ENCODE data around the gene EIF4E2.

Gene EIF4E2

DNA sequence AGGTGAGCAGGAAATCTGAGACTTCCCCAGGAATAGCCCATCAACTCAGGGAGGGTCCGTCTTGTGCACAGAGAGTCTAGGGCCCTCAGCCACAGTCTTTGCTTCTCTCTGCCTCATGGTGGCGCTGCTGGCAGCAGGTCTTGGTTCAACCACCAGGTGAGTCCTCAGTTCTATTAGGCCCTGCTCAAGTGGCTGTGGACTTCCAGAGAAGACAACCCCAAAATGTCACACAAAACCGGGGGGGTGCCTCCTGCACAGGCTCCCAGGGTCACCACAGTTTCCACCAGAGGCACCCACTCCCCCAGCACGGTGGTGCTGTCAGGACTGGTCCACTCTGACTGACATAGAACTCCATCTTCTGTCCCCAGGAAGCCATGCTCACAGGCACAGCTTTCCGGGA, 13.4 kb upstream of the EIF4E2 start:
- no peak for DNase-seq (ENCODE audit: low read depth in 3 of 3)

DNA sequence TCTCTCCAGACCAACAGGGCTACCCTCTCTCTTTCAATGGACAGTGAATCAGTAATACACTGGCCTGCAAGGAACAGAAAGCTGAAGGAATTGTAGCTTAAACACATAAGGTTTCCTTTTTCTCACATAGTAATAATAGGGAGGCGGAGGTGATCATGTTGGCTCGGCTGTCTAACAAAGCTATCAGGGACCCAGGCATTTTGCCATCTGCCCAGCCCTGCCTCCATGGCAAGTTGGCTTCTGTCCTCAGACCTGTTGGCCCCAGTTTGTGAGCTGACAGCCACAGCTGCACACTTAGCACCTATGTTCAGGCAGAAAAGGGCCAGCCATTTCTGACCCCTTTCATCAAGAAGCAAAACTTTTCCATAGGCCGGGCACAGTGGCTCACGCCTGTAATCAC, 13.0 kb upstream of the EIF4E2 start:
- no peak for DNase-seq (ENCODE audit: low read depth in 3 of 3)

DNA sequence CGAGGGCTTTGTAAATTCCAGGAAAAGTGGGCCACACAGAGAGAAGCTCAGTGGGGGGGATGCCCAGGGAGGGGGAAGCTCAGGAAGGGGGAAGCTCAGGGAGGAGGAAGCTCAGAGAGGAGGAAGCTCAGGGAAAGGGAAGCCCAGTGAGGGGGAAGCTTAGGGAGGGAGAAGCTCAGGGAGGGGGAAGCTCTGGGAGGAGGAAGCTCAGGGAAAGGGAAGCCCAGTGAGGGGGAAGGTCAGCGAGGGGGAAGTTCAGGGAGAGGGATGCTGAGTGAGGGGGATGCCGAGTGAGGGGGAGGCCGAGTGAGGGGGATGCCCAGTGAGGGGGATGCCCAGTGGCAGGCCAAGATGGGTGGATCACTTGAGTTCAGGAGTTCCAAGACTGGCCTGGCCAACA, 11.8 kb upstream of the EIF4E2 start:
- no peak for DNase-seq (ENCODE audit: low read depth in 3 of 3)

DNA sequence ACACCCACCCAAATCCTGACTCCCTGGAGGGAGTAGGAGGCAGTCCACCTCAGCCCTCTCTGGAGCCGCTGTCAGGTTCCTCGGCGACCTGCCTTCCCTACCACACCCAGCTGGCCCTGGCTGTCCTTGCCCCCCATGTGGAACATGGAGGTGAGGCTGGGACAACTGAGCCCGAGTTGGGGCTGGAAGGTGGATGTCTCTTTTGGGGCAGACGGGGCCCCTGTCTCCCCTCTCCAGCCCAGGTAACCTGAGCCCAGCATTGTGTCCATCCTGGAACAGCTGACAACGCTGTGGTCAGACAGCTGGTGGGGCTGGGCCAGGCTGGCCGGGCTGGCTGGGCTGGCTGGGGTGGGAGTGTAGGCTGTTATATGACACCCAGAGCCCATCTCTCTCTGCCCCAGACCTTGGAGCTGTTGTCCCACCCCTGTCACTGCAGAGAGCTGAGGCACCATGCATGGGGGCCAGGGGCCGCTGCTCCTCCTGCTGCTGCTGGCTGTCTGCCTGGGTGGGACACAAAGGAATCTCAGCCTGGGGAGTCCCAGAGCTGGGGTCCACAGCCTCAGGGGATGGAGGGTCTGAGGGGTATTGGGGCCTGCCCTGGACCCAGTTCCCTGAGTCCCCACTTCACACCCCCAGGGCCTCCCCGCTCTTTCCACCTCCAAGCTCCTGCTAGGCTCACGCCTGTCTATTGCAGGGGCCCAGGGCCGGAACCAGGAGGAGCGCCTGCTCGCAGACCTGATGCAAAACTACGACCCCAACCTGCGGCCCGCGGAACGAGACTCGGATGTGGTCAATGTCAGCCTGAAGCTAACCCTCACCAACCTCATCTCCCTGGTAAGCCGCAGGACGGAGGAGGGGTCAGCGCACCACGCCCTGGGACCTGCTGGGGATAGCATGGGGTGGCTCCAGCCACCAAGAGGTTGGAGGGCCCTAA, 10.9 kb upstream of the EIF4E2 start, which contains the start of gene CHRNG:
CHRNG (plus strand) TSS at position 395 of the 934 bp plus-strand sequence; CDS start at position 451, 56 bp downstream.
- no peak for DNase-seq (ENCODE audit: low read depth in 3 of 3)

DNA sequence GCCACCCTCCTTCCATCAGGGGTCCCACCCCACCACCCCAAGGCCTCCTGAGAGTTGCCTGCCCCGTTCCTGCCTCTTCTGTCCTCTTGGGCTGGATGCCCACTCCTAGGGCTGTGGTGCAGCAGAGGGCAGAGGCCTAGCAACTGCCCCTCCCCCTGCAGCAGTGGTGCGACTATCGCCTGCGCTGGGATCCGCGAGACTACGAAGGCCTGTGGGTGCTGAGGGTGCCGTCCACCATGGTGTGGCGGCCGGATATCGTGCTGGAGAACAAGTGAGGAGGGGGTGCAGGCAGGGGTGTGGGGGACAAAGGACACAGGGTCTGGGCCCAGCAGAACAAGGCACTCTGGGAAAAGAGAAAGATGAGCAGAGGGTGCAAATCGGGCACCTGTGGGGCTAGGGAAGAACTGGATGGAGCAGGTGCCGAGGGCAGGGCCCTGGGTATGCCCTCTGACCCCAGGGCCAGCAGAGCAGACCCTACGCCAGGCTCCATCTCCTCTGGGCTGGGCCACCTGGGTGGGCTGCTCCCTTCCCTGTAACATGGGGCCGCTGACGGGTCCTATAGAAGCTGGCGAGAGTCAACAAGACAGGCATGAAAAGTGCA, 9.9 kb upstream of the EIF4E2 start:
- no peak for DNase-seq (ENCODE audit: low read depth in 3 of 3)

DNA sequence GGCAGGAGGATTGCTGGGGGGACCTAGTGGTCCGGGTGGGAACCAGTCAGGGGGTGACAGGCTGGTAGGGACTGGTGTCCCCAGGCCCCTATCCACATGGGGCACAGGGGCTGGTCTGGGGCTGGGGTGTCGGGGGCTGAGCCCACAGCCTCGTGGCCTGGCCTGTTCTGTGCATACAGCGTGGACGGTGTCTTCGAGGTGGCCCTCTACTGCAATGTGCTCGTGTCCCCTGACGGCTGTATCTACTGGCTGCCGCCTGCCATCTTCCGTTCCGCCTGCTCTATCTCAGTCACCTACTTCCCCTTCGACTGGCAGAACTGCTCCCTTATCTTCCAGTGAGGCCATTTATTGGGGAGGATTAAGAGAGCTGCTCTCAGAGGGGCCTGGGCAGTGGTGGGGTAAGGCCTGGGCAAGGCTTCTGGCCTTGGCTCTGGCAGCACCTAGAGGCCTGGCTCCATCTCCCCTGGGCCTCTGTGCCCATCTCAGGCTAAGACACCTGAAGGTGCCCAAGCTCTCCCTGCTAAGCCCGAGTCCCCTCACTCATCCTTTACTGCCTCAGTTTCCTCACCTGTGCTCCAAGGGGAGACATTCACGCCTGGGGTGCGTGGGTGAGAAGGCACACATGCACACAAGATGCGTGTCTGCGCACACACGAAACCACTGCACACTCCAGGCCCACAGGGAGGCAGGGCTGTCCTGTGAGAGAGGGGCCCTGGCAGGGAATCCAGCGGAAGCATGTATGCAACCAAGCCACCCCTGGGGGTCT, 9.1 kb upstream of the EIF4E2 start:
- DNase-seq (ENCODE audit: low read depth in 3 of 3) = no peak

DNA sequence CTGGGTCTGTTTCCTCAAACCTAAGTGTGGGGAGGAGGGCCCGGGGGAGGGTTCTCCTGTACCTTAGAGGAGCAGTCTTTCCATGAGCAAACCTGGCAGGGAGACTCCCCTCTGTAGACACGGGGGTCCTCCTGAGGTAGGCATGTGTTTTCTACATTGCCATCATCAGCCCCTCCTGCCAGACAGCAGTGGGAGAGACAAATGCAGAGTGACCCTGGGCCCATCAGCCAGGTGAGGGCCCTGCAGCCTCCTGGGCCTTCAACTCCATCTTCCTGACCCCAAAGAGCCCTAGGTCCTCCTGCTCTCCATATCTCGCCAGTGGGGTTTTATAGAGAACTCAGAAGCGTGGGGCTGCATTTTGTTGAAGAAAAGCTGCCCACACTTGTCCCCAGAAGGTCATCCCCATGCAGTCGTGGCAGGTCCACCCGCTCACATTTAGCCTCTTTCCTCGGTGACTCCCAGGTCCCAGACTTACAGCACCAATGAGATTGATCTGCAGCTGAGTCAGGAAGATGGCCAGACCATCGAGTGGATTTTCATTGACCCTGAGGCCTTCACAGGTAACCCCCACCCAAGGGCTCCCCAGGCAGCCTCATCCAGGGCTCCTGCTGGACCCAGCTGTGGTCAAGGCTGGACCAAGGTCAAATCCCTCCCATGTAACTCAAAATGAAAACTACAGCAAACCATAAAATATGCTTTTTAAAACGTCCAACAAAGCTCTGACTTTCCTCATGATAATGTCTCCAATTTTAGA, 8.4 kb upstream of the EIF4E2 start:
- DNase-seq (ENCODE audit: low read depth in 3 of 3) = no peak

DNA sequence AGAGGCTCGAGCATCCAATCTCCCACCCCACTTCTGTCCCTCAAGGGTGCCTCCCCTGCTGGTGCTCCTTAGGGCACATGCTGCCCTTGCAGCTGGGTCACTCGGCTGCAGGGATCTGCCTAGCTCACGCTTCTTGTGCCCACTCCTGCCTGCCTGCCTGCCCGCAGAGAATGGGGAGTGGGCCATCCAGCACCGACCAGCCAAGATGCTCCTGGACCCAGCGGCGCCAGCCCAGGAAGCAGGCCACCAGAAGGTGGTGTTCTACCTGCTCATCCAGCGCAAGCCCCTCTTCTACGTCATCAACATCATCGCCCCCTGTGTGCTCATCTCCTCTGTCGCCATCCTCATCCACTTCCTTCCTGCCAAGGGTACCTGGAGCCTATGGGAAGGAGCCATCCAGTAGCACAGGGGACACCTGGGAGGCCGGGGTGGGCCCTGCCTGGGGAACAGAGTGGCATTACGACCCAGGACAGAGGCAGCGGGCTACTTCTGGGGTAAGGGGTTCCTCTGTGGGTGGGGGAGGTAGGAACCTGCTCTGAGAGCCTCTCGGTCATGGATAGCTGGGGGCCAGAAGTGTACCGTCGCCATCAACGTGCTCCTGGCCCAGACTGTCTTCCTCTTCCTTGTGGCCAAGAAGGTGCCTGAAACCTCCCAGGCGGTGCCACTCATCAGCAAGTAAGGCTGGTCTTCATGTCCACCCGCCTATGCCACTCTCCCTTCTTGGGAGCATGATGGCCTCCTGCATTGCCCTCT, 7.6 kb upstream of the EIF4E2 start:
- DNase-seq (ENCODE audit: low read depth in 3 of 3) = no peak

DNA sequence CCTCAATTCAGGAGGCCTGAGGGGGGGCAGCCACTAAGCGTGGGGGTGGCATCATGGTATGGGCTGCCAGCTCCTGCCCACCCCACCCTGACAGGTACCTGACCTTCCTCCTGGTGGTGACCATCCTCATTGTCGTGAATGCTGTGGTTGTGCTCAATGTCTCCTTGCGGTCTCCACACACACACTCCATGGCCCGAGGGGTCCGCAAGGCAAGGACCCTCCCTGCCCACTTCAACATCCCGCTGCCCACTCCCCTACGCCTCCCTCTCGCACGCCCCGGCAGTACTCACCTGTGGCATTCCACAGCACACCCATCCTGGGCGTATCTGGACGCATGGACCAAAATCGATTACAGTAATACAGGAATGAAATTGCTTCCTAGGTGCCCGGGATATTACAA, 7.0 kb upstream of the EIF4E2 start:
- DNase-seq (ENCODE audit: low read depth in 3 of 3) = no peak

DNA sequence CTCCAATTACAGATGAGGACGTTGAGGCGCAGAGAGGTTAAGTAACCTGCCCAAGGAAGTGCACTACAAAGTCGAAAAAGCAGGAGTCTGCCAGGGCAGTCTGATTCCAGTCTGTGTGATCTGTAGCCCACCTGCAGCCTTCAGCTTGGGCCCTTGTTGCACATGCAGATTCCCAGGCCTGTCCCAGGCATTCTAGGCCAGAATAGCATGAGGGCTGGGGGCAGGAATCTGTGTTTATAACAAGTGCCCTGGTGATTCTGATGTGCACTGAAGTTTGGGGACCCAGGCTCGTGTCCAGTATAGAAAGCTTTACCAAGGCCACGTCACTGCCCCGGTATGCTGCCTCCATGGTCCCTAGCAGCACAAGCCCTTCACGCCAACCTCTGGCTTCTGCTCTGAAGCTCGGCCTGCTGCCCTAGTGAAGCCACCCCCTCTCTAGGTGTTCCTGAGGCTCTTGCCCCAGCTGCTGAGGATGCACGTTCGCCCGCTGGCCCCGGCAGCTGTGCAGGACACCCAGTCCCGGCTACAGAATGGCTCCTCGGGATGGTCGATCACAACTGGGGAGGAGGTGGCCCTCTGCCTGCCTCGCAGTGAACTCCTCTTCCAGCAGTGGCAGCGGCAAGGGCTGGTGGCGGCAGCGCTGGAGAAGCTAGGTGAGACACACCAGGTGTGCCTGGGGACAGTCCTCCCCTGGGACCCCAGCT, 6.4 kb upstream of the EIF4E2 start:
- DNase-seq (ENCODE audit: low read depth in 3 of 3) = no peak

DNA sequence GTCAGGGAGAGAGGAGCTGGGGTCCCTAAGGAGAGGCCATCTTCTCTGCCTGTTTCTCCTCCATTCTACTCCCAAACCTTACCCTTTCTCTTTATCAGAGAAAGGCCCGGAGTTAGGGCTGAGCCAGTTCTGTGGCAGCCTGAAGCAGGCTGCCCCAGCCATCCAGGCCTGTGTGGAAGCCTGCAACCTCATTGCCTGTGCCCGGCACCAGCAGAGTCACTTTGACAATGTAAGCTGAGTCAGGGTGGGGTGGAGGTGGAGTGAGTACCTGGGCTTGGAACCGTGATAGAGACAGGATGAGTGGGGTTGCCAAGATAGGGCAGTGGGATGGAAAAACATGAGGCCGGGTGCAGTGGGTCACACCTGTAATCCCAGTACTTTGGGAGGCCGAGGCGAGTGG, 5.8 kb upstream of the EIF4E2 start:
- DNase-seq (ENCODE audit: low read depth in 3 of 3) = no peak

DNA sequence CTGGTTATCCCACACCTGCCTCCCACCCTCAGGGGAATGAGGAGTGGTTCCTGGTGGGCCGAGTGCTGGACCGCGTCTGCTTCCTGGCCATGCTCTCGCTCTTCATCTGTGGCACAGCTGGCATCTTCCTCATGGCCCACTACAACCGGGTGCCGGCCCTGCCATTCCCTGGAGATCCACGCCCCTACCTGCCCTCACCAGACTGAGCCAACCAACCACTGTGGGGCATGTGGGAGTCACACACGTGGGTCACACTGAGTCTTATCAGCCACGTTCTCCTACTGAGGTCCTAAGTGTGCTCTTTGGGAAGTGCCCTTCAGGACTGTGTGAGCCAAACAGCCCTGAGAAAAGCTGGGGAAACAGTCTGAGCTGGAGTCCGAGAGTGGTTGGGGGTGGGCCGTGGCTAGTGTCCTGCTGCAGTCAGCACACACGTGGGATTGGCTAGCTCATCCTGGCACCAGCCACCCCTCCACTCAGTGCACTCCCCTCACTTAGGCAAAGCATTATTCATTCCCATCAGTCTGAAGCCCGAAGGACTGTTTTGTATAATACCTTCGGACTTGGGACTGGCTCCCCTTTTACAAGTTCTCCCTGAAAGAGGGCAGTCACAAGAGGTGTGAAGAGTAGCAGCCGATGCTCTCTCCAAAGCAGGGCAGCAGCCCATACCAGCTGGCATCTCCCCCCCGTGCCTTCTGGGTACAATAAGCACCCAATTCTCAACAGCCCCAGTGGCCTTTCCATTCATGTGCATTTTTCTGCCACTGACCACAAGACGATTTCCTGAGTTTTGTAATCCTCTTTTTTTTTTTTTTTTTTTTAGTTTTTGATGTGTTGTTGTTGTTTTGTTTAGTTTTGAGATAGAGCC, 4.7 kb upstream of the EIF4E2 start:
- no peak for DNase-seq (ENCODE audit: low read depth in 3 of 3)

DNA sequence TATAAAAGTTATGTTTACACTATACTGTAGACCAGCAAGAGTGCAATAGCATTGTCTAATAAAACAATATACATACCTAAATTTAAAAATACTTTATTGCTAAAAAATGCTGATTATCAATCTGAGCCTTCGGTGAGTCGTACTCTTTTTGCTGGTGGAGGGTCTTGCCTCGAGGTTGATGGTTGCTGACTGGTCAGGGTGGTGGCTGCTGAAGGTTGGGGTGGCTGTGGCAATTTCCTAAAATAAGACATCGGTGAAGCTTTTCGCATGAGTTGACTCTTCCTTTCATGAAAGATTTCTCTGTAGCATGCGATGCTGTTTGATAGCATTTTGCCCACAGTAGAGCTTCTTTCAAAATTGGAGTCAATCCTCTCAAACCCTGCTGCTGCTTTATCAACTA, 2.5 kb upstream of the EIF4E2 start:
- no peak for DNase-seq (ENCODE audit: low read depth in 3 of 3)

DNA sequence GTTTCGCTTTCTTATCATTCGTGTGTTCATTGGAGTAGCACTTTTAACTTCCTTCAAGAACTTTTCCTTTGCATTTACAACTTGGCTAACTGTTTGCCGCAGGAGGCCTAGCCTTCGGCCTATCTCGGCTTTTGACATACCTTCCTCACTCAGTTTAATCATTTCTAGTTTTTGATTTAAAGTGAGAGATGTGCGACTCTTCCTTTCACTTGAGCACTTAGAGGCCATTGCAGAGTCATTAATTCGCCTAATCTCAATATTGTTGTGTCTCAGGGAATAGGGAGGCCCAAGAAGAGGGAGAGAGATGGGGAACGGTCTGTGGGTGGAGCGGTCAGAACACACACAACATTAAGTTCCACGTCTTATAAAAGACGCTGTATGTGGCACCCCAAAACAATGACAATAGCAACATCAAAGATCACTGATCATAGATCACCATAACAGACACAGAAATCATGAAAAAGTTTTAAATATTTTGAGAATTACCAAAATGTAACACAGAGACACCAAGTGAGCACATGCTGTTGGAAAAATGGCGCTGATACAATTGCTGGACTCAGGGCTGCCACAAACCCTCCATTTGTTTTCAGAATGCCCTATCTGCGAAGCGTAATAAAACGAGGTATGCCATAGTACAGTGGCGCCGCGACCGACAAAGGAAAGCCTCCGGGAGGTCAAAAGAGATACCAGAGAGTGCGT, 685 bp upstream of the EIF4E2 start:
- DNase-seq (ENCODE audit: low read depth in 3 of 3) = no peak

DNA sequence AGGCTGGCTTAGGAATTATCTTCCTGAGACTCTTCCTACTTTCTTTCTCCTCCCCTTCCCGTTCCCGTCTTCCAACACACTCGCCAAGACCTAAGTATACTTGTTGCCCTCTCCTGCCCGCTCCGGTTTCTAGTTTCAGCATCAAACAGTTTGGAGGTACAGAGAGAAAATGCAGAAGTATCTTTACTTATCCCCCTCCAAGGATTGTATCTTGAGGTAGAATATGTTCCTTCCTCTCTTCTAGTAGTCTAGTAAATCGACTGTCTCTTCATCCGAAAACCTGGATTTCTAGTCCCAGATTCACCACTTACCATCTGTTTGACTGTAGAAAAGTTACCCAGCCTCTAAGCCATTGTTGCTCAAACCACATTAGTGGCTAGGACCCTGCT, 755 bp downstream of the EIF4E2 start:
- DNase-seq (ENCODE audit: low read depth in 3 of 3) = no peak

DNA sequence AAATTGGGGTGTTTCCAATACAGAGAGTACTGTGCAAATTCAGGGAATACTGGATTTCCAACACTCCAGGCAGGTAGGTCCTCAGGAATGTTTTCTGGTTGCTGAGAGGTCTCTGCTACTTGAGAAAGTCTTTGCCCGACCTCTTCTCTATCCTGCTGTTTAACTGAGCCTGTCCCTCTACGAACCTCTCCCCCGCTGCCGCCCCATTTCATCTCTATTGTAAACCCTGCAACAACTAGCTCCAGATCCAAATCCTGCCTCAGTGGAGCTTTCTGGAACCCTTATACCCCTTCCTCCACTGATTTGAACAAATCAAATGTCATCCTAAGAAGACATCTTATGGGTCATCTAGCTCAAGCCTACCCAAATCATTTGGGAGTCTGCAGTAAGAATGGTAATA, 1.3 kb downstream of the EIF4E2 start:
- no peak for DNase-seq (ENCODE audit: low read depth in 3 of 3)

DNA sequence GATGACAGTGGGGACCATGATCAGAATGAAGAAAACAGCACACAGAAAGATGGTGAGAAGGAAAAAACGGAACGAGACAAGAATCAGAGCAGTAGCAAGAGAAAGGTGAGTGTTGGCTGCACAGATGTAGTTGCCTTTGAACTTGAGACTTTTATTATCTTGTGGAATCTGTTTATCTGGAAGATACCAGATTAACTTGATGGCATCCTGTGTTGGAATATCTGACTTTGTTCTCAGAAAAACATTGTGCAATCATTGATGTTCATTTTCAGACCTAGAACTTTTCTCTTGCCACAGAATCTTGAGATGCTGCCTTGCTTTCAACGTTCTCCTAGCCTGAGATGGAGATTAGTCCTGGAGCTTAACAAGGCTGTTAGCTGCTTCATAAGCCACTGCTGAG, 5.9 kb downstream of the EIF4E2 start:
- no peak for DNase-seq (ENCODE audit: low read depth in 3 of 3)

DNA sequence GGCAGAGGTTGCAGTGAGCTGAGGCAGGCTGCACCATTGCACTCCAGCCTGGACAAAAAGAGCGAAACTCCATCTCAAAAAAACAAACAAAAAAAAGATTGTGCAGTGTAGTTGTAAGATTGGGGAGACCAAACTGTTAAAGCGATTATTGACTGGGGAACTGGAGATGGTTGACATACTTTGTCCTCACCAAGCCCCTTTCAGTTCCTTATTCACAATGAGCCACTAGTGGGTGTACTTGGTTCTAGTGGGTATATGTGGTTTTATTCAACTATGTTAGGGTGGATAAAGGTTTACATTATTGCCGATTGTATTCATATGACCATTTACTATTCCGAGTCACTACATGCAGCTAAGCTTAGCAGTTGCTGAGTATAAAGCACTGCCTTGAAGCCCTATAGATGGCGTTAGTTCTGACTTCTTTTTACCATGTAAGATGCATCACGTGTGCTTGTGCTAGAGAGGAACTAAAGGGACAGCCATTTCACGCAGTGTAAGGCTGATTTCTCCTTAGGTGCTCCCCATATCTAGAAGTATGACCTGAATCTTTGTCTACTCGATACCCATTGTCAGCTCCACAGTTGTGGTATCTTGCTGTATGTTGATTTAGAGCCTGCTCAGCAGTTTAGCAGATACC, 12.1 kb downstream of the EIF4E2 start:
- no peak for DNase-seq (ENCODE audit: low read depth in 3 of 3)
